Body of pancreas (tissue), 4 donors: ENCODE data around the gene ZG16.

Source experiments
- POLR2A ChIP-seq, 3 donors: fragments of 450-650 bp; IDR thresholded peaks; one replicate each; pipeline ENCODE4 v1.6.1; 2016; ENCODE audit warnings: antibody characterized with exemption in 3 of 3, mild to moderate bottlenecking in 2 of 3
- TF ChIP-seq, protein P1 (sequence below), 7 experiments: fragments of 450-650 bp in 4 of 7; fragments of 200-600 bp in 3 of 7; sonication (generic) in 3 of 7; IDR thresholded peaks; one replicate each; pipeline ENCODE4 v1.5.1; 2016 to 2019; ENCODE audit warnings: antibody characterized with exemption in 7 of 7

DNA sequence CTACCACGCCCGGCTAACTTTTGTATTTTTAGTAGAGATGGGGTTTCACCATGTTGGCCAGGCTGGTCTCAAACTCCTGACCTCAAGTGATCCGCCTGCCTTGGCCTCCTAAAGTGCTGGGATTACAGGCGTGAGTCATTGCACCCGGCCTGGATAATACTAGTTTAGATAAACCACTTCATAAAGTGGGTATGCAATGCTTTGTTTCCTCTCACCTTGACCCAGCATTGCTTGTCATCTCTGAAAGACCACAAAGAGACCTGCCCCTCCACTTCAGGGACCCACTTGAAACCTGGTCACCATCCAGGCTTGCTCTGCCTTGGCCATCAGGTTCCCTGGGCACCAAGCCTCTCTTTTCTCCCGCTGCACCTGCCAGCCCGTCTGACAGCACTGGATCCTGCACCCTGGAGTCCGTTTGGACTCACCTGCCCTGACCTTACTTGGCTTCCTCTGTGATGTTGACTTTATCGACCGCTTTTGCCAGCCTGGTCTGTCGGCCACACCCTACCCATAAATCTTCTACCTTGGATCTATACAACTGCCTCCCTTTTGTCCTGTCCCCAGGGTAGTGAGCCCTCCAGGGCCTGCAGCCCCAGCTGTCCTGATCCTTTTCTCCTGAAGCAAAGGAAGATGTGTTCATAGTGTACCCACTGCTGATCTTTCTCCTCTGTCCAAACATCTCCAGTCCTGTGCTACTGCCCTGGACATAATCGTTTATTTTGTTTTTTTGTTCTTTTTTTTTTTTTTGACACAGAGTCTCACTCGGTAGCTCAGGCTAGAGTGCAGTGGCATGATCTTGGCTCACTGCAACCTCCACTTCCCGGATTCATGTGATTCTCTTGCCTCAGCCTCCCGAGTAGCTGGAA is 12.7 kb upstream of the ZG16 start:
- TF ChIP-seq, protein P1, sequence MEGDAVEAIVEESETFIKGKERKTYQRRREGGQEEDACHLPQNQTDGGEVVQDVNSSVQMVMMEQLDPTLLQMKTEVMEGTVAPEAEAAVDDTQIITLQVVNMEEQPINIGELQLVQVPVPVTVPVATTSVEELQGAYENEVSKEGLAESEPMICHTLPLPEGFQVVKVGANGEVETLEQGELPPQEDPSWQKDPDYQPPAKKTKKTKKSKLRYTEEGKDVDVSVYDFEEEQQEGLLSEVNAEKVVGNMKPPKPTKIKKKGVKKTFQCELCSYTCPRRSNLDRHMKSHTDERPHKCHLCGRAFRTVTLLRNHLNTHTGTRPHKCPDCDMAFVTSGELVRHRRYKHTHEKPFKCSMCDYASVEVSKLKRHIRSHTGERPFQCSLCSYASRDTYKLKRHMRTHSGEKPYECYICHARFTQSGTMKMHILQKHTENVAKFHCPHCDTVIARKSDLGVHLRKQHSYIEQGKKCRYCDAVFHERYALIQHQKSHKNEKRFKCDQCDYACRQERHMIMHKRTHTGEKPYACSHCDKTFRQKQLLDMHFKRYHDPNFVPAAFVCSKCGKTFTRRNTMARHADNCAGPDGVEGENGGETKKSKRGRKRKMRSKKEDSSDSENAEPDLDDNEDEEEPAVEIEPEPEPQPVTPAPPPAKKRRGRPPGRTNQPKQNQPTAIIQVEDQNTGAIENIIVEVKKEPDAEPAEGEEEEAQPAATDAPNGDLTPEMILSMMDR (IDR thresholded peaks at IDR 0.05) = no peak
- no peak for TF ChIP-seq POLR2A (IDR thresholded peaks at IDR 0.05)
